HEK293 (cell line): ENCODE measurements around the gene PCCA.

Source experiments
- CTCF ChIP-seq: fragments of 450-650 bp; formaldehyde crosslinking; IDR thresholded peaks from 2 replicates; pipeline ENCODE4 v1.5.1; 2016; ENCODE audit warnings: missing biosample characterization, missing genetic modification characterization
- REPIN1 ChIP-seq: fragments of 450-650 bp; formaldehyde crosslinking; IDR thresholded peaks from 2 replicates; pipeline ENCODE4 v1.5.1; 2017; ENCODE audit warnings: missing biosample characterization, missing genetic modification characterization, low read depth
- SCRT2 ChIP-seq: fragments of 450-650 bp; formaldehyde crosslinking; IDR thresholded peaks from 2 replicates; pipeline ENCODE4 v1.5.1; 2016; ENCODE audit warnings: missing biosample characterization, missing genetic modification characterization
- SETDB1 ChIP-seq: IDR thresholded peaks from one replicate; pipeline ENCODE4 v1.6.1; 2017; ENCODE audit warnings: mild to moderate bottlenecking, low read length, moderate library complexity, mixed read lengths; ENCODE audit not compliant: insufficient read length
- ZBTB7A ChIP-seq: fragments of 450-650 bp; formaldehyde crosslinking; IDR thresholded peaks from 2 replicates; pipeline ENCODE4 v1.5.1; 2016; ENCODE audit warnings: low read depth, missing biosample characterization, missing genetic modification characterization
- ZNF350 ChIP-seq: fragments of 450-650 bp; formaldehyde crosslinking; IDR thresholded peaks from 2 replicates; pipeline ENCODE4 v1.5.0; 2017; ENCODE audit warnings: missing biosample characterization, mild to moderate bottlenecking, missing genetic modification characterization
- ZNF366 ChIP-seq: fragments of 450-650 bp; formaldehyde crosslinking; conservative IDR thresholded peaks from 2 replicates; pipeline ENCODE4 v1.5.1; 2016; ENCODE audit warnings: missing biosample characterization, missing genetic modification characterization
- ZNF426 ChIP-seq: fragments of 450-650 bp; formaldehyde crosslinking; IDR thresholded peaks from 2 replicates; pipeline ENCODE4 v1.5.1; 2017; ENCODE audit warnings: missing biosample characterization, missing genetic modification characterization, mild to moderate bottlenecking, inconsistent platforms, moderate library complexity
- ZSCAN4 ChIP-seq: fragments of 450-650 bp; formaldehyde crosslinking; IDR thresholded peaks from 2 replicates; pipeline ENCODE4 v1.5.1; 2017; ENCODE audit warnings: missing biosample characterization, missing genetic modification characterization

- TF ChIP-seq ZSCAN4 (tag by site-specific recombination) (no peak), SCRT2 (no peak), CTCF (tag by site-specific recombination) (no peak), ZNF366 (tag by site-specific recombination) (no peak), ZNF350 (tag by site-specific recombination) (no peak), ZNF426 (tag by site-specific recombination) (no peak), ZBTB7A (tag by site-specific recombination) (no peak), REPIN1 (tag by site-specific recombination) (no peak), SETDB1 (no peak)
These were observed 432.3 kb downstream of the PCCA start for GRCh38 chr13:100520936-100521850.
